HTR-8/SVneo (cell line): ENCODE data around the gene EYA2.
"Not testable (repeated sequence)": the region's sequence is repeated elsewhere in the genome, so short reads cannot be mapped to it uniquely, and the experiment has no call there.

Experiments
- DNase-seq: peaks from one replicate; pipeline ENCODE4 v3.0.0; 2011; ENCODE audit warnings: low spot score, mixed read lengths; ENCODE audit not compliant: insufficient read length
- FAIRE-seq: peaks from 2 replicates; lab custom pipeline; 2011; peaks lifted over from hg19 to GRCh38; lab: Jason Lieb, UNC

Gene EYA2

GRCh38 chr20:46928580-46929132 lies 34.0 kb downstream of the EYA2 start:
- DNase-seq = no peak

GRCh38 chr20:46929902-46930301 lies 35.3 kb downstream of the EYA2 start:
- FAIRE-seq (no peak), DNase-seq (no peak)

More at GRCh38 chr20:46928580-46929132, 34.0 kb downstream of the EYA2 start:
- peak; percentile 46 for FAIRE-seq

GRCh38 chr20:46930640-46931339 lies 36.1 kb downstream of the EYA2 start:
- DNase-seq (no peak), FAIRE-seq (peak; percentile 83)

- peak; percentile 13 for FAIRE-seq
- DNase-seq = no peak
These were observed 37.1 kb downstream of the EYA2 start for GRCh38 chr20:46931699-46932098.

GRCh38 chr20:46932439-46932838 lies 37.8 kb downstream of the EYA2 start:
- not testable (repeated sequence) for FAIRE-seq, DNase-seq

GRCh38 chr20:46933150-46933549 lies 38.5 kb downstream of the EYA2 start:
- FAIRE-seq = peak; percentile 95
- no peak for DNase-seq

- DNase-seq (no peak), FAIRE-seq (no peak)
These were observed 40.2 kb downstream of the EYA2 start for GRCh38 chr20:46934746-46935287.

- DNase-seq = no peak
- no peak for FAIRE-seq
These were observed 40.9 kb downstream of the EYA2 start for GRCh38 chr20:46935394-46936017.

- DNase-seq = no peak
- peak; percentile 23 for FAIRE-seq
These were observed 41.9 kb downstream of the EYA2 start for GRCh38 chr20:46936415-46937156.

- DNase-seq = no peak
- FAIRE-seq = no peak
These were observed 42.5 kb downstream of the EYA2 start for GRCh38 chr20:46937157-46937523.

- DNase-seq (no peak), FAIRE-seq (no peak)
These were observed 43.0 kb downstream of the EYA2 start for GRCh38 chr20:46937533-46938226.

GRCh38 chr20:46938434-46938833 lies 43.8 kb downstream of the EYA2 start:
- FAIRE-seq (peak; percentile 71), DNase-seq (no peak)

- peak; percentile 56 for DNase-seq
- FAIRE-seq = peak; percentile 72
These were observed 44.7 kb downstream of the EYA2 start for GRCh38 chr20:46939031-46939965.

- DNase-seq (no peak), FAIRE-seq (no peak)
These were observed 46.0 kb downstream of the EYA2 start for GRCh38 chr20:46940616-46941015.

GRCh38 chr20:46941404-46941803 lies 46.8 kb downstream of the EYA2 start:
- FAIRE-seq (no peak), DNase-seq (no peak)

- DNase-seq (no peak), FAIRE-seq (peak; percentile 4)
These were observed 49.4 kb downstream of the EYA2 start for GRCh38 chr20:46943861-46944591.

- DNase-seq = no peak
- FAIRE-seq = no peak
These were observed 50.8 kb downstream of the EYA2 start for GRCh38 chr20:46945465-46945864.

GRCh38 chr20:46946181-46946624 lies 51.6 kb downstream of the EYA2 start:
- DNase-seq = no peak
- FAIRE-seq = no peak
